ENCODE results near the gene TREM1.

Gene TREM1

DNA sequence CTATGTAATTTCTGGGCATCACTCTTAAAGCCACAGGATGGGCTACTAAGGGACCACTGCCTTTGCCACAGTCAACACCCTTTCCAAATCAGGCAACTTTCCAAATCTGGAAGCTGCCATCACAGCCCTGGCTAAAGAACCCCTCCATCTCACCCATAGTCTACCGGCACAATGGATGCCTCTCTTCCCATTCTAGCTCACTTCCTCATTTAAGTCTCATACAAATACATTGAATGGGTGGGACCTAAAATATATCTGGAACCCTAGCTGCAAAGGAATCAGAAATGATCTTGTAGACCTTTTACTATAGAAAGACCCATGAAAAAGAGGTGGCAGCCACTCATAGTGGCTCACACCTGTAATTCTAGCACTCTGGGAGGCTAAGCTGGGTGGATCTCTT is 61.7 kb downstream of the TREM1 start:
- peaks cover 9% of the 10 kb centered on the region for H3K4me1 Mint-ChIP-seq
- no peak overlapping the region for H3K27ac Mint-ChIP-seq
- ATAC-seq = no peak
- H3K4me3 Mint-ChIP-seq = no peak overlapping the region
- peaks cover 8% of the 10 kb centered on the region for H3K27me3 Mint-ChIP-seq
- no peak for DNase-seq
- no peaks in the 10 kb centered on the region for H3K9me3 Mint-ChIP-seq
